Measurements from ENCODE around the gene PARP15. TPM values are rescaled to one million over a fixed set of nuclear protein-coding genes. Genes with fewer than 3 reads are reported as not detected.
"Not testable (repeated sequence)": the region's sequence is repeated elsewhere in the genome, so short reads cannot be mapped to it uniquely, and the experiment has no call there.

The PARP15 gene
- total RNA-seq, 1 donor from 2014 or later: 0.27 TPM

DNA sequence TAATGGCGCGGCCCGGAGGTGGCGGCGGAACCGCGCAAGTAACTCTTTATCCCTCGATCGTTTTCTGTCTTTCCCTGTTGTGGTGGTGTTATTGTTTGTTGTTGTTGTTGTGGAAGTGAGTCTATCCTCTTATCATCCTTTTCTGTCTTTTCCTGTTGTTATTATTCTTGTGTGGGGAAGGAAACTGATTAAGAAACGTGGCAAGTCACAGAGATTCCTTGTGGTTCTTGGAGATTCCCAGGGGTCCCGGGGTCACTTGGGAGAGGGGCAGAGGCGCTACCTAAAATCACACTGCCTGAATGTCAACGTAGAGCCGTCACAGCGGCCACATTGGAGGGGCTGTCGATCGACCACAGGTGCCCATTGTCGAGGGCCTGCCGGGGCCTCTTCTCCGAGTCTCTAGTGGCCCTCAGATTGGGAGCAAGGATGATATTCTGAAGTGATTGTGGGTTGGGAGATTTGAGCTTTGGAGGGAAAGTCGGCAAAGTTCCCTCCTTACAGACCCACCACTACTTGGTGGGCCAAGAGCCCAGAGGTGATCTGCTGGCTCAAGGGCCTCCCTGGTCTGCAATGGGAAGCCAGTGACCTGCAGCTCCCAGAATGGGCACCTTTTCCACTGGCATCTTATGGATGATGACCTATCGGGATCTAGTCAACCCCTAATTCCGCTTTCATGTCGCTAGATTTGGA lies 104.0 kb downstream of the PARP15 start:
- no peaks in the 10 kb centered on the region for H3K9me3 Mint-ChIP-seq
- no peak for DNase-seq (ENCODE audit: low spot score in 2 of 2, unreplicated experiment in 2 of 2)

DNA sequence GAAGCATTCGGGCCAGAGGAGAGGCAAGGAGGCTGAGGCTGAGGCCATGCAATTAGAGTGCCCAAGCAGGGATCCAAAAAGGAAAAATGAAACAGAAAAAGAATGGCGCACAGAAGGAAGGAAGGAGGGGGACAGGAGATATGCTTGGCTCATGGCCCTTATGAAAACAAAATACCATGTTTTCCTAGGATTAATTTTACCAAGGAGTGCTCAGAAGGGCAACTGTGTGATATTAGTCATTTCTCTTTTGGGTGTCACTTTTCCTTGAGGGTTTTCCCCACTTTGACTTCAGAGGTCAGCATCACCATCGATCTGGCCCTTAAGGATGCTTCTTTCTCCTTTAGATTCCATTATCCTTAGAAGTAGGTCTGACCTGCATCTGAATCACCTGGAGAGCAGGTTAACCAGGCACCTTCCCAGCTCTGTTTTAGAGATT lies 104.5 kb downstream of the PARP15 start:
- peak overlapping the region; percentile 87 for H3K4me3 Mint-ChIP-seq
- DNase-seq (ENCODE audit: low spot score in 2 of 2, unreplicated experiment in 2 of 2): no peak
- peak overlapping the region; percentile 90 for H3K27ac Mint-ChIP-seq
- TF ChIP-seq, protein P1, sequence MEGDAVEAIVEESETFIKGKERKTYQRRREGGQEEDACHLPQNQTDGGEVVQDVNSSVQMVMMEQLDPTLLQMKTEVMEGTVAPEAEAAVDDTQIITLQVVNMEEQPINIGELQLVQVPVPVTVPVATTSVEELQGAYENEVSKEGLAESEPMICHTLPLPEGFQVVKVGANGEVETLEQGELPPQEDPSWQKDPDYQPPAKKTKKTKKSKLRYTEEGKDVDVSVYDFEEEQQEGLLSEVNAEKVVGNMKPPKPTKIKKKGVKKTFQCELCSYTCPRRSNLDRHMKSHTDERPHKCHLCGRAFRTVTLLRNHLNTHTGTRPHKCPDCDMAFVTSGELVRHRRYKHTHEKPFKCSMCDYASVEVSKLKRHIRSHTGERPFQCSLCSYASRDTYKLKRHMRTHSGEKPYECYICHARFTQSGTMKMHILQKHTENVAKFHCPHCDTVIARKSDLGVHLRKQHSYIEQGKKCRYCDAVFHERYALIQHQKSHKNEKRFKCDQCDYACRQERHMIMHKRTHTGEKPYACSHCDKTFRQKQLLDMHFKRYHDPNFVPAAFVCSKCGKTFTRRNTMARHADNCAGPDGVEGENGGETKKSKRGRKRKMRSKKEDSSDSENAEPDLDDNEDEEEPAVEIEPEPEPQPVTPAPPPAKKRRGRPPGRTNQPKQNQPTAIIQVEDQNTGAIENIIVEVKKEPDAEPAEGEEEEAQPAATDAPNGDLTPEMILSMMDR (IDR thresholded peaks at IDR 0.05; ENCODE audit: unreplicated experiment): no peak
- H3K9me3 Mint-ChIP-seq: no peaks in the 10 kb centered on the region
- H3K36me3 Mint-ChIP-seq: peaks cover 9% of the 10 kb centered on the region
- no peaks in the 10 kb centered on the region for H3K27me3 Mint-ChIP-seq (ENCODE audit: low read depth)
- H3K4me1 Mint-ChIP-seq: peaks cover 32% of the 10 kb centered on the region

More for the DNA sequence above, 104.0 kb downstream of the PARP15 start:
- peaks cover 37% of the 10 kb centered on the region for H3K4me1 Mint-ChIP-seq
- H3K4me3 Mint-ChIP-seq: peak overlapping the region; percentile 87
- no peaks in the 10 kb centered on the region for H3K27me3 Mint-ChIP-seq (ENCODE audit: low read depth)
- TF ChIP-seq, protein P1 (IDR thresholded peaks at IDR 0.05; ENCODE audit: unreplicated experiment): no peak
- H3K36me3 Mint-ChIP-seq: peaks cover 4% of the 10 kb centered on the region
- H3K27ac Mint-ChIP-seq: peak overlapping the region; percentile 90

DNA sequence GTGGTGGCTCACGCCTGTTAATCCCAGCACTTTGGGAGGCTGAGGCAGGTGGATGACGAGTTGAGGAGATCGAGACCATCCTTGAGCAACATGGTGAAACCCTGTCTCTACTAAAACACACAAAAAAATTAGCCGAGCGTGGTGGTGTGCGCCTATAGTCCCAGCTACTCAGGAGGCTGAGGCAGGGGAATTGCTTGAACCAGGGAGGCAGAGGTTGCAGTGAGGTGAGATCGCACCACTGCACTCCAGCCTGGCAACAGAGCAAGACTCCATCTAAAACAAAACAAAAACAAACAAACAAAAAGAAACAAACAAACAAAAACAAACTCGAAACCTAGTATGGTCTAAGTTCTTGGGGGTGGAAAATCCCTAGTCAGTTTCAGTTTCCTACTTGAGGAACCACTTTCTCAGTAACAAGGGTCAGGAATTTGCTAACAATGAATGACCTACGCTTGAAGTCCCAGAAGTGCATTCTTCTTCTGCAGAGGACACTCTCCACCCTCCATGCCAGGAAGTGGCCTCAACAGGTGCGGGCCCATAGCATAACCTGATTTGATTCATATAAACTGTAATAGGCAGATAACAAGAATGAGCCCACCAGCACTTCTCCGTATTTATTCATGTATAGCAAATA lies 105.4 kb downstream of the PARP15 start:
- Mint-ChIP-seq H3K36me3 (peaks cover 17% of the 10 kb centered on the region), H3K4me3 (peak overlapping the region; percentile 30), H3K4me1 (peaks cover 30% of the 10 kb centered on the region)
- H3K27me3 Mint-ChIP-seq (ENCODE audit: low read depth); H3K27ac Mint-ChIP-seq; DNase-seq (ENCODE audit: low spot score in 2 of 2, unreplicated experiment in 2 of 2); H3K9me3 Mint-ChIP-seq: not testable (repeated sequence)

DNA sequence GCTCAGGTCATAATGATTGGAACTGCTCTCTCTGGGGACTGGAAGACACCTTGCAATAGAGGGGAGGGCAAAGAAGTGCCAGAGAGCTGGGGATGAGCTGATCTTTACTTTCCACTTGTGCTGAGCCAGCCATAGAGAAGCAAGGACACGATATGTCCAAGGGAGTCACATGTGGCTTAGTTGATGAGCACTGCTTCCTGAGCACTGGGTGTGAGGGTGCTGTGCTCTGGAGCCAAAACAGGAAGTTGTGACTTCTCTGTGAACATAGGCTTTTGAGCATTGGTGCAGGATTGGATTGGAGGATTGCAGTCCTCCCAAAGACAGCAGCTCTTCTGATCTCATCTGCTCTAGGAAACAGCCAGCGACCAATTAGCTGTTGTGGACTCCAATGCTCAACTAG lies 109.8 kb downstream of the PARP15 start:
- Mint-ChIP-seq H3K9me3 (no peaks in the 10 kb centered on the region), H3K27ac (no peak overlapping the region), H3K27me3 (ENCODE audit: low read depth) (no peaks in the 10 kb centered on the region), H3K36me3 (peaks cover 27% of the 10 kb centered on the region), H3K4me1 (no peaks in the 10 kb centered on the region), H3K4me3 (no peak overlapping the region)
- DNase-seq (ENCODE audit: low spot score in 2 of 2, unreplicated experiment in 2 of 2): no peak
- TF ChIP-seq, protein P1 (IDR thresholded peaks at IDR 0.05; ENCODE audit: unreplicated experiment): no peak

Other genes starting within 250 kb of the PARP15 start
- gene MIX23, start 194.4 kb upstream of the PARP15 start, total RNA-seq: 28.6 to 34.0 TPM (median 29.8 TPM) in 3 replicates
- gene FAM162A, start 193.5 kb upstream of the PARP15 start, total RNA-seq: 50.8 to 52.8 TPM (median 51.2 TPM) in 3 replicates
- gene WDR5B, start 161.6 kb upstream of the PARP15 start, total RNA-seq: 5.7 to 6.2 TPM (median 6.1 TPM) in 3 replicates
- gene KPNA1, start 62.7 kb upstream of the PARP15 start, total RNA-seq: 63.4 to 66.3 TPM (median 65.6 TPM) in 3 replicates
- gene PARP9, start 13.3 kb upstream of the PARP15 start, total RNA-seq: 27.3 to 32.5 TPM (median 30.0 TPM) in 3 replicates
- gene DTX3L, start 13.3 kb upstream of the PARP15 start, total RNA-seq: 28.1 to 32.5 TPM (median 30.3 TPM) in 3 replicates
- 39.7 to 46.3 TPM (median 40.5 TPM) in 3 replicates for gene PARP14, start 103.2 kb downstream of the PARP15 start, total RNA-seq
- 10.4 to 11.3 TPM (median 11.1 TPM) in 3 replicates for gene HSPBAP1, start 216.2 kb downstream of the PARP15 start, total RNA-seq
- 17.8 to 19.2 TPM (median 18.1 TPM) in 3 replicates for gene SLC49A4, start 217.4 kb downstream of the PARP15 start, total RNA-seq